Activated CD8-positive, alpha-beta memory T cell treated with anti-CD3 and anti-CD28 coated beads for 48 hours (primary cell): Measurements from ENCODE around the gene MUC20.
"Not testable (repeated sequence)": the region's sequence is repeated elsewhere in the genome, so short reads cannot be mapped to it uniquely, and the experiment has no call there.

Experiments used
- DNase-seq, 3 experiments: peaks; one replicate each; pipeline ENCODE4 v3.0.0-alpha.2; 2020; ENCODE audit warnings: low read depth in 2 of 3, low spot score in 2 of 3

The MUC20 gene

GRCh38 chr3:195710126-195710905 is 10.5 kb upstream of the MUC20 start:
- not testable (repeated sequence) for DNase-seq

GRCh38 chr3:195711091-195711812 is 9.5 kb upstream of the MUC20 start:
- not testable (repeated sequence) for DNase-seq

GRCh38 chr3:195711813-195712534 is 8.8 kb upstream of the MUC20 start:
- no peak for DNase-seq

- not testable (repeated sequence) for DNase-seq
Measured at GRCh38 chr3:195712535-195712910, 8.3 kb upstream of the MUC20 start.

- DNase-seq, result not testable (repeated sequence)
Measured at GRCh38 chr3:195713150-195713549, 7.6 kb upstream of the MUC20 start.

- DNase-seq, result no peak
Measured at GRCh38 chr3:195714380-195715011, 6.3 kb upstream of the MUC20 start.

- DNase-seq, result no peak
Measured at GRCh38 chr3:195715134-195715533, 5.6 kb upstream of the MUC20 start.

- DNase-seq, result no peak
Measured at GRCh38 chr3:195715583-195716266, 5.1 kb upstream of the MUC20 start.

GRCh38 chr3:195717416-195717815 is 3.4 kb upstream of the MUC20 start:
- DNase-seq, result no peak

- DNase-seq, result no peak
Measured at GRCh38 chr3:195717852-195718476, 2.8 kb upstream of the MUC20 start.

- DNase-seq, result no peak
Measured at GRCh38 chr3:195718477-195718984, 2.2 kb upstream of the MUC20 start.

- DNase-seq, result not testable (repeated sequence)
Measured at GRCh38 chr3:195719514-195720254, 1.1 kb upstream of the MUC20 start.

- DNase-seq, result not testable (repeated sequence)
Measured at GRCh38 chr3:195722139-195722995, 1.6 kb downstream of the MUC20 start.

GRCh38 chr3:195722996-195723345 is 2.2 kb downstream of the MUC20 start:
- not testable (repeated sequence) for DNase-seq

GRCh38 chr3:195724363-195724762 is 3.6 kb downstream of the MUC20 start:
- not testable (repeated sequence) for DNase-seq

- not testable (repeated sequence) for DNase-seq
Measured at GRCh38 chr3:195725916-195726740, 5.3 kb downstream of the MUC20 start.

- DNase-seq, result no peak
Measured at GRCh38 chr3:195727606-195728195, 6.9 kb downstream of the MUC20 start.
